Measurements from ENCODE around the gene PTPRM. TPM values are rescaled to one million over a fixed set of nuclear protein-coding genes. Genes with fewer than 3 reads are reported as not detected.
A peak's percentile ranks its signal among the peaks of the same experiment; 100 is the strongest.

Gene PTPRM
- total and polyA plus RNA-seq, 12 donors, result 31.7 to 116 (median 61.2) TPM

GRCh38 chr18:8153887-8154583, 586.9 kb downstream of the PTPRM start:
- no peaks in the 10 kb centered on the region for H3K9me3 ChIP-seq (replicated peaks in 1 of 3)
- H3K4me1 ChIP-seq (replicated peaks in 1 of 2), result no peaks in the 10 kb centered on the region
- WGBS, 4 donors, result 92 to 97% (median 93%) methylated on average over 10 of the region's 10 CpGs
- intact Hi-C loops (cut with DNase I), result no loop called here
- H3K27ac ChIP-seq, result no peak overlapping the region
- H3K4me3 ChIP-seq, result no peak overlapping the region
- no peaks in the 10 kb centered on the region for H3K27me3 ChIP-seq
- H3K36me3 ChIP-seq (replicated peaks in 1 of 2), result no peaks in the 10 kb centered on the region
- TF ChIP-seq CTCF (IDR thresholded peaks at IDR 0.05), result no peak
- no peak for TF ChIP-seq POLR2A (IDR thresholded peaks at IDR 0.05)
- DNase-seq, result no peak

- H3K9me3 ChIP-seq (replicated peaks in 1 of 3), result no peaks in the 10 kb centered on the region
- TF ChIP-seq CTCF (IDR thresholded peaks at IDR 0.05), result no peak
- no peak for TF ChIP-seq POLR2A (IDR thresholded peaks at IDR 0.05)
- H3K4me3 ChIP-seq, result no peak overlapping the region
- intact Hi-C loops (cut with DNase I), result no loop called here
- no peaks in the 10 kb centered on the region for H3K36me3 ChIP-seq (replicated peaks in 1 of 2)
- no peaks in the 10 kb centered on the region for H3K4me1 ChIP-seq (replicated peaks in 1 of 2)
- H3K27ac ChIP-seq, result no peak overlapping the region
- no peaks in the 10 kb centered on the region for H3K27me3 ChIP-seq
- DNase-seq, result peak in 1 of 7 donors; percentile 68
- WGBS, 4 donors, result 72 to 95% (median 89%) methylated on average over 5 of the region's 5 CpGs
Measured at GRCh38 chr18:8162802-8163201, 595.7 kb downstream of the PTPRM start.

DNA sequence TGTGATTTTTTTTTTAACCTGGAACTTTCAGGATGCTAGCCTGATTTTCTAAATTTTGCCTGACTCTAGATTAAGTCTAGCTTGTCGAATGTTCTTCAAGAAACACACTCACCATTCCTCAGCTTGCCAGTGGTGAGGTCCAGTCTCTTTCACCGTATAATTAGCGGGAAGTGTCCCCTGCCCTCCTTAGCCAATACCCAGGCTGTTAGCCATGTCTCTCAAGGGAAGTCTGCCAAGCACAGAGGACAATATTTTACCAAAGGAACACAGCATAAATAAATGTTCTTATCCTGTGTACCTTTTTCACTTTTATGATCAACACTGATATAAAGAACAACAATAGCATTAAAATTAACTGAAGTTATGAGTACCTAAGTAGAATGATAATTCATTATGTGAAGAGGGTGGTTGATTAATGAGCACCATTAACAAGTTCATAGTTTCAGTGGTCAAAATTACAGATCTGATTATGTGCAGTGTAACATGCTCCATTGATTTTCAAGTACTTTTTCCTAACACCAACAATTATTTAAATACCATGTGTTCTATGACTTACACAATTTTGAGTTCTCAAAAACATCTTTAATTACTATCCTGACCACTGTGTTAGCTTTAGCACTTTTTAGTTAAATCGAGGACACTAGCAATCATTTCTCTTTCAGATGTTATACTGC, 596.3 kb downstream of the PTPRM start:
- no peaks in the 10 kb centered on the region for H3K36me3 ChIP-seq (replicated peaks in 1 of 2)
- no peak overlapping the region for H3K27ac ChIP-seq
- H3K27me3 ChIP-seq, result no peaks in the 10 kb centered on the region
- H3K4me3 ChIP-seq, result no peak overlapping the region
- intact Hi-C loops (cut with DNase I), result no loop called here
- no peak for TF ChIP-seq CTCF (IDR thresholded peaks at IDR 0.05)
- no peak for TF ChIP-seq POLR2A (IDR thresholded peaks at IDR 0.05)
- 88 to 96% (median 90%) methylated on average over 4 of the region's 4 CpGs for whole genome bisulfite sequencing, 4 donors
- H3K4me1 ChIP-seq (replicated peaks in 1 of 2), result no peaks in the 10 kb centered on the region
- no peak for DNase-seq
- H3K9me3 ChIP-seq (replicated peaks in 1 of 3), result no peaks in the 10 kb centered on the region

DNA sequence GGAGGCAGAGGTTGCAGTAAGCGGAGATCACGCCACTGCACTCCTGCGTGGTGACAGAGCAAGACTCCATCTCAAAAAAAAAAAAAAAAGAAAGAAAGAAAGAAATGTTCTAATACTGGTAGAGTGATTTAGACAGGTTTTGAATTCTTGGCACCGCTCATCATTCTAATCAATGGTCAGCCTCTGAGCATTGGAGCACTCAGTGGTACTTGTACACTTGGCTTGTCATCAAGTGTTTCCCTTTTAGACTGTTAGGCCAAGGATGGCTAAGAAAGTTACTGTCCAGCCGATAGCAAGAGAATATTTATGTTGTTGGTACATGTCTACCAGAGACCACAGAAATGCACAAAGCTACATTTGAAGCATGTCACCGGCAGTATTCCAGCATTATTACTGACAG, 598.0 kb downstream of the PTPRM start:
- DNase-seq, result no peak
- TF ChIP-seq CTCF (IDR thresholded peaks at IDR 0.05) (no peak), POLR2A (IDR thresholded peaks at IDR 0.05) (no peak)
- Histone ChIP-seq H3K36me3 (replicated peaks in 1 of 2) (no peaks in the 10 kb centered on the region), H3K4me1 (replicated peaks in 1 of 2) (no peaks in the 10 kb centered on the region), H3K27me3 (no peaks in the 10 kb centered on the region), H3K9me3 (replicated peaks in 1 of 3) (no peaks in the 10 kb centered on the region), H3K4me3 (no peak overlapping the region), H3K27ac (no peak overlapping the region)
- intact Hi-C loops (cut with DNase I), result no loop called here
- WGBS, 4 donors, result 91 to 96% (median 93%) methylated on average over 6 of the region's 6 CpGs
